Spleen (tissue), 11 donors: ENCODE data around the gene DPH3. TPM values are rescaled to one million over a fixed set of nuclear protein-coding genes. Genes with fewer than 3 reads are reported as not detected.

ENCODE experiments used
- DNase-seq: peaks from one replicate; pipeline ENCODE4 v3.0.0-alpha.2; 2020
- H3K27ac ChIP-seq, 8 donors: fragments of 200-600 bp; sonication (generic) in 7 of 8; 1 replicate in 4 of 8; 2 replicates in 4 of 8; pipeline versions ENCODE4 v1.5.0 to v1.8.0; 2016 to 2021; ENCODE audit warnings: inconsistent platforms in 4 of 8, mild to moderate bottlenecking in 4 of 8, moderate library complexity in 1 of 8
- H3K27me3 ChIP-seq, 7 donors: fragments of 200-600 bp; sonication (generic) in 6 of 7; replicated peaks in 1 of 7; 1 replicate in 4 of 7; 2 replicates in 3 of 7; pipeline versions ENCODE4 v1.5.0 to v1.8.0; 2016 to 2021; ENCODE audit warnings: inconsistent platforms in 3 of 7, mild to moderate bottlenecking in 1 of 7
- H3K36me3 ChIP-seq, 6 donors: fragments of 200-600 bp; sonication (generic) in 5 of 6; 1 replicate in 4 of 6; 2 replicates in 2 of 6; pipeline versions ENCODE4 v1.5.0 to v1.8.0; 2016 to 2021; ENCODE audit warnings: inconsistent platforms in 2 of 6
- H3K4me1 ChIP-seq, 6 donors: fragments of 200-600 bp; sonication (generic) in 5 of 6; 1 replicate in 3 of 6; 2 replicates in 3 of 6; pipeline versions ENCODE4 v1.5.0 to v1.8.0; 2016 to 2021; ENCODE audit warnings: inconsistent platforms in 3 of 6
- H3K4me3 ChIP-seq, 8 donors: fragments of 200-600 bp; sonication (generic) in 7 of 8; 1 replicate in 4 of 8; 2 replicates in 4 of 8; pipeline versions ENCODE4 v1.5.0 to v1.8.0; 2016 to 2021; ENCODE audit warnings: inconsistent platforms in 4 of 8, mild to moderate bottlenecking in 4 of 8, moderate library complexity in 2 of 8
- H3K9me3 ChIP-seq, 8 donors: fragments of 200-600 bp; sonication (generic) in 7 of 8; 1 replicate in 4 of 8; 2 replicates in 4 of 8; pipeline versions ENCODE4 v1.5.0 to v1.8.0; 2016 to 2021; ENCODE audit warnings: inconsistent platforms in 4 of 8
- POLR2A ChIP-seq, 3 donors: fragments of 450-650 bp; IDR thresholded peaks; one replicate each; pipeline ENCODE4 v1.5.1; 2017; ENCODE audit warnings: antibody characterized with exemption in 3 of 3, mild to moderate bottlenecking in 1 of 3
- POLR2AphosphoS5 ChIP-seq, 3 donors: sonication (generic); formaldehyde crosslinking; IDR thresholded peaks; one replicate each; pipeline ENCODE4 v1.5.1; 2017; ENCODE audit warnings: antibody characterized with exemption in 3 of 3
- WGBS, 5 donors: extraction: QIAGEN DNeasy Blood & Tissue Kit in 3 of 5; methylation state at CpG; one replicate each; pipeline versions ENCODE4 v1.1.5 to v1.1.7; 2013 to 2018; 5-methylcytosine and 5-hydroxymethylcytosine counted together
- intact Hi-C: fragments of 100-400 bp; cut with DNase I; formaldehyde crosslinking; loops from one replicate; pipeline ENCODE4 v1.15.0; 2023; ENCODE audit warnings: low total_unique reads
- polyA plus RNA-seq, 3 donors: library from polyadenylated mRNA; stranded (reverse); fragments of 200-250 nt; gene quantifications; one replicate each; pipeline ENCODE4 v1.2.1, GENCODE V29; 2013
- total RNA-seq, 7 donors: library from RNA; depleted of rRNA in 3 of 7; stranded (reverse); fragments of >200 nt in 3 of 7; fragmentation: NEBNext Ultra II Directional in 4 of 7; extraction: Animal tissue kit (Norgen Biotek cat#: 25700) in 4 of 7; gene quantifications; one replicate each; pipeline versions ENCODE4 v1.1.0 to v1.2.1, GENCODE V29; 2016 to 2021
- TF ChIP-seq, protein P1 (sequence below), 11 experiments: fragments of 200-600 bp in 7 of 11; fragments of 450-650 bp in 4 of 11; sonication (generic) in 4 of 11; IDR thresholded peaks in 8 of 11; conservative IDR thresholded peaks in 3 of 11; 1 replicate in 7 of 11; 2 replicates in 4 of 11; pipeline versions ENCODE4 v1.4.0 to v1.8.0; 2016 to 2021; ENCODE audit warnings: antibody characterized with exemption in 11 of 11, inconsistent platforms in 4 of 11, mild to moderate bottlenecking in 1 of 11
- donor health status: healthy with polysubstance abuse.
- donor health status: DM: no; HTN: no; CAD: no; lungs with moderate emphysema.
- donor health status: DM: no; HTN: no; CAD: no.
- donor health status: Bipolar disorder and iron deficiency.
- donor health status: healthy.
- donor health status: DM: no; HTN: no; CAD: no.
- donor health status: DM: yes; HTN: yes; CAD: no.

DPH3 gene
- total and polyA plus RNA-seq, 10 donors = 7.2 to 17.9 (median 14.2) TPM

GRCh38 chr3:16270855-16271254 lies 6.1 kb upstream of the DPH3 start:
- no peak for TF ChIP-seq POLR2A (IDR thresholded peaks at IDR 0.05)
- TF ChIP-seq, protein P1, sequence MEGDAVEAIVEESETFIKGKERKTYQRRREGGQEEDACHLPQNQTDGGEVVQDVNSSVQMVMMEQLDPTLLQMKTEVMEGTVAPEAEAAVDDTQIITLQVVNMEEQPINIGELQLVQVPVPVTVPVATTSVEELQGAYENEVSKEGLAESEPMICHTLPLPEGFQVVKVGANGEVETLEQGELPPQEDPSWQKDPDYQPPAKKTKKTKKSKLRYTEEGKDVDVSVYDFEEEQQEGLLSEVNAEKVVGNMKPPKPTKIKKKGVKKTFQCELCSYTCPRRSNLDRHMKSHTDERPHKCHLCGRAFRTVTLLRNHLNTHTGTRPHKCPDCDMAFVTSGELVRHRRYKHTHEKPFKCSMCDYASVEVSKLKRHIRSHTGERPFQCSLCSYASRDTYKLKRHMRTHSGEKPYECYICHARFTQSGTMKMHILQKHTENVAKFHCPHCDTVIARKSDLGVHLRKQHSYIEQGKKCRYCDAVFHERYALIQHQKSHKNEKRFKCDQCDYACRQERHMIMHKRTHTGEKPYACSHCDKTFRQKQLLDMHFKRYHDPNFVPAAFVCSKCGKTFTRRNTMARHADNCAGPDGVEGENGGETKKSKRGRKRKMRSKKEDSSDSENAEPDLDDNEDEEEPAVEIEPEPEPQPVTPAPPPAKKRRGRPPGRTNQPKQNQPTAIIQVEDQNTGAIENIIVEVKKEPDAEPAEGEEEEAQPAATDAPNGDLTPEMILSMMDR (IDR thresholded peaks at IDR 0.05 in 8 of 11, conservative IDR thresholded peaks at IDR 0.05 in 3 of 11) = no peak
- no peak for TF ChIP-seq POLR2AphosphoS5 (IDR thresholded peaks at IDR 0.05)
- no peak overlapping the region for H3K27ac ChIP-seq
- intact Hi-C loops = no loop called here
- H3K9me3 ChIP-seq = no peaks in the 10 kb centered on the region
- no peak overlapping the region for H3K4me3 ChIP-seq
- WGBS, 5 donors = 93 to 96% (median 95%) methylated on average over 10 of the region's 10 CpGs
- DNase-seq = no peak
- no peaks in the 10 kb centered on the region for H3K27me3 ChIP-seq
- peaks cover 9 to 33% (median 24%) of the 10 kb centered on the region in 6 donors for H3K4me1 ChIP-seq
- peaks cover 0 to 63% (median 26%) of the 10 kb centered on the region in 6 donors for H3K36me3 ChIP-seq

DNA sequence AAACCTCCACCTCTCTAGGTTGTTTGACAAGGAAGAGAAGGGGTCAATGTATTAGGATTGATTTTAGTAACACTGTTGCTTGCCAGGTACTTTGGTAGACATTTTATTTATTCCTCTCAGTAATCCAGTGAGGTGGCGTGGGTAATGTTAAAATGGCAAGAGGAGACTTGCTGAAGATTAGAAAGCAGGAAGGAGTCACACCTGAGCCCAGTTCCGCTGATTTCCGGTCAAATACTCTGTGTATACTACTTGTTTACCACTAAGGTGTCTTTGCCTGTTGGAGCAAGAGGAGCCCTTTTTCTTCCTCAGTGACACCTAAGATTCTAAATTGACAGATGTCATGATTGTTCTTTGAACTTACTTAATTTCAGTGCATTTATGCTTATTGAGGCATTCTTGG lies 2.0 kb upstream of the DPH3 start:
- no peak overlapping the region for H3K27ac ChIP-seq
- H3K27me3 ChIP-seq = no peaks in the 10 kb centered on the region
- H3K9me3 ChIP-seq = no peaks in the 10 kb centered on the region
- intact Hi-C loops = no loop called here
- no peak for TF ChIP-seq POLR2A (IDR thresholded peaks at IDR 0.05)
- no peak for TF ChIP-seq POLR2AphosphoS5 (IDR thresholded peaks at IDR 0.05)
- TF ChIP-seq, protein P1 (IDR thresholded peaks at IDR 0.05 in 8 of 11, conservative IDR thresholded peaks at IDR 0.05 in 3 of 11) = no peak
- no peak overlapping the region for H3K4me3 ChIP-seq
- peaks cover 26 to 70% (median 57%) of the 10 kb centered on the region in 6 donors for H3K4me1 ChIP-seq
- DNase-seq = no peak
- H3K36me3 ChIP-seq = peaks cover 0 to 33% (median 18%) of the 10 kb centered on the region in 6 donors
- WGBS, 5 donors = 77 to 95% (median 88%) methylated on average over 3 of the region's 3 CpGs

GRCh38 chr3:16265455-16265786 lies 678 bp upstream of the DPH3 start:
- WGBS, 5 donors = 0 to 2% (median 1%) methylated on average over 6 of the region's 6 CpGs
- Histone ChIP-seq H3K4me3 (peak overlapping the region; percentile 77 to 96 (median 93)), H3K27ac (peak overlapping the region; percentile 87 to 97 (median 91)), H3K4me1 (peaks cover 26 to 75% (median 57%) of the 10 kb centered on the region in 6 donors), H3K36me3 (peaks cover 0 to 32% (median 10%) of the 10 kb centered on the region in 6 donors), H3K9me3 (no peaks in the 10 kb centered on the region), H3K27me3 (no peaks in the 10 kb centered on the region)
- intact Hi-C loops = no loop called here
- no peak for DNase-seq
- TF ChIP-seq POLR2AphosphoS5 (IDR thresholded peaks at IDR 0.05) (no peak), POLR2A (IDR thresholded peaks at IDR 0.05) (no peak)
- TF ChIP-seq, protein P1 (IDR thresholded peaks at IDR 0.05 in 8 of 11, conservative IDR thresholded peaks at IDR 0.05 in 3 of 11) = no peak

GRCh38 chr3:16264174-16264707 lies 502 bp downstream of the DPH3 start:
- Histone ChIP-seq H3K36me3 (peaks cover 0 to 32% (median 15%) of the 10 kb centered on the region in 6 donors), H3K27me3 (no peaks in the 10 kb centered on the region), H3K27ac (peak overlapping the region; percentile 87 to 97 (median 91)), H3K4me3 (peak overlapping the region; percentile 77 to 96 (median 93)), H3K9me3 (no peaks in the 10 kb centered on the region), H3K4me1 (peaks cover 26 to 75% (median 57%) of the 10 kb centered on the region in 6 donors)
- peak; percentile 72 for DNase-seq
- TF ChIP-seq, protein P1 (IDR thresholded peaks at IDR 0.05 in 8 of 11, conservative IDR thresholded peaks at IDR 0.05 in 3 of 11) = peak in 1 of 11 experiments; percentile 37
- no peak for TF ChIP-seq POLR2AphosphoS5 (IDR thresholded peaks at IDR 0.05)
- 0 to 2% (median 1%) methylated on average over 21 of the region's 21 CpGs for WGBS, 5 donors
- intact Hi-C loops = no loop called here
